ENCODE data around the gene LPO. TPM values are rescaled to one million over a fixed set of nuclear protein-coding genes. Genes with fewer than 3 reads are reported as not detected.

The LPO gene
- total RNA-seq, 1 donor from 2014 or later = not detected

DNA sequence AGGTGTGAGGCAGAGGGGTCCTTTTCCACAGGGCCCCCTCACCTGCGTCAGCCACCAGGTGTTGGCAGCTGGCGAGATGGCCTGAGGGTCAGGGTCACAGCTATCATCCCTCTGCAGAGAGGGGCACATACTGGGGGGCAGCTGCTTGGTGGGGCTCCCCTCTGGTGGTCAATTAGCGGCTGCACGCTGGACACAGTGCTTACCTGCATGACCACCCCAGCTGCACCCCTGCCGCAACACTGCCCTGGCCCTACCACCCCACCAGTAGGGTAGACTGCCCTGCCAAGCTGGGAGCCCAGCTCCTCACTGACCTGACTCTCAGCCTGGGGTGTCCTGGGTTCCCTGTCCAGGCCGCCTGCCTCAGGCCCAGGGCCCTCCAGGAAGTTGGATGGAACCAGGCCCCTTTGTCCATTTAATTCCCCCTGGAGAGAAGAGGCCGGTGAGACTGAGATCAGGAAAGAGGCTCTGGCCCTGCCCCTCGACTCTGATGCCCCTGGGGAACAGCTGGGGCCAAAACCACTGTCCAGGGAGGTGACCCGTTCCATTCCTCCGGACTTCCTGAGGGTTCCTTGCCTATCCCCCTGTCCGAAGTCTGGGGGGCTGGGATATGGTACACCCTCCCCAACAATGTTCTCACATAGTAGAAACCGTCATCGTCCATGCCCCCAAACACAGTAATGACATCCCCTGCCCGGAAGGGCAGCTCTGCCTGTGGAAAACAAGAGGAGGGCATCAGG, 66.5 kb downstream of the LPO start:
- Mint-ChIP-seq H3K36me3 (ENCODE audit: unreplicated experiment) (peaks cover 4% of the 10 kb centered on the region), H3K27ac (ENCODE audit: unreplicated experiment) (no peak overlapping the region), H3K27me3 (ENCODE audit: unreplicated experiment) (no peaks in the 10 kb centered on the region), H3K9me3 (ENCODE audit: unreplicated experiment) (no peaks in the 10 kb centered on the region), H3K4me3 (ENCODE audit: unreplicated experiment) (no peak overlapping the region), H3K4me1 (ENCODE audit: low read depth, unreplicated experiment) (peaks cover 7% of the 10 kb centered on the region)
- TF ChIP-seq, protein P1, sequence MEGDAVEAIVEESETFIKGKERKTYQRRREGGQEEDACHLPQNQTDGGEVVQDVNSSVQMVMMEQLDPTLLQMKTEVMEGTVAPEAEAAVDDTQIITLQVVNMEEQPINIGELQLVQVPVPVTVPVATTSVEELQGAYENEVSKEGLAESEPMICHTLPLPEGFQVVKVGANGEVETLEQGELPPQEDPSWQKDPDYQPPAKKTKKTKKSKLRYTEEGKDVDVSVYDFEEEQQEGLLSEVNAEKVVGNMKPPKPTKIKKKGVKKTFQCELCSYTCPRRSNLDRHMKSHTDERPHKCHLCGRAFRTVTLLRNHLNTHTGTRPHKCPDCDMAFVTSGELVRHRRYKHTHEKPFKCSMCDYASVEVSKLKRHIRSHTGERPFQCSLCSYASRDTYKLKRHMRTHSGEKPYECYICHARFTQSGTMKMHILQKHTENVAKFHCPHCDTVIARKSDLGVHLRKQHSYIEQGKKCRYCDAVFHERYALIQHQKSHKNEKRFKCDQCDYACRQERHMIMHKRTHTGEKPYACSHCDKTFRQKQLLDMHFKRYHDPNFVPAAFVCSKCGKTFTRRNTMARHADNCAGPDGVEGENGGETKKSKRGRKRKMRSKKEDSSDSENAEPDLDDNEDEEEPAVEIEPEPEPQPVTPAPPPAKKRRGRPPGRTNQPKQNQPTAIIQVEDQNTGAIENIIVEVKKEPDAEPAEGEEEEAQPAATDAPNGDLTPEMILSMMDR (IDR thresholded peaks at IDR 0.05; ENCODE audit: partially characterized antibody, unreplicated experiment) = no peak
- no peak for DNase-seq

DNA sequence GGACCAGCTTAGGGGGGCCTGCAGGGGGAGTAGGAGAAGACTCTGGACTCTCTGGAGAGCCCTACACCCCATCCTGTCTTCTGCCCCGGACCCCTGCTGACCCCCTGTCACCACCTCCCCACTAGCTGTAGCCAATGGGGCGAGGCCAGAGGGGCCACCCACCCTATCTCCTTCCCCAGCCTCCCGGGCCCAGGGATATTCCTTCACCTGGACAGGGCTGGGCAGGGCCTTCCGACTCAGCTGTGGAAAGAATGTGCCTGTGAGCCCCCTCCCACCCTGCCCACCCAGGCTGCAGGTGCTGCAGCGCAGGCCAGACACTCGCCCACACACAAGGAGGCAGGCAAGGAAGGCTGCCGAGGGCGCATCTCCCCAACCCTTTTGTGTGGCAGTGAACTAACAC, 67.2 kb downstream of the LPO start:
- DNase-seq = no peak
- Mint-ChIP-seq H3K27ac (ENCODE audit: unreplicated experiment) (no peak overlapping the region), H3K36me3 (ENCODE audit: unreplicated experiment) (peaks cover 4% of the 10 kb centered on the region), H3K4me1 (ENCODE audit: low read depth, unreplicated experiment) (peaks cover 7% of the 10 kb centered on the region), H3K4me3 (ENCODE audit: unreplicated experiment) (no peak overlapping the region), H3K27me3 (ENCODE audit: unreplicated experiment) (no peaks in the 10 kb centered on the region), H3K9me3 (ENCODE audit: unreplicated experiment) (no peaks in the 10 kb centered on the region)
- TF ChIP-seq, protein P1 (IDR thresholded peaks at IDR 0.05; ENCODE audit: partially characterized antibody, unreplicated experiment) = no peak

DNA sequence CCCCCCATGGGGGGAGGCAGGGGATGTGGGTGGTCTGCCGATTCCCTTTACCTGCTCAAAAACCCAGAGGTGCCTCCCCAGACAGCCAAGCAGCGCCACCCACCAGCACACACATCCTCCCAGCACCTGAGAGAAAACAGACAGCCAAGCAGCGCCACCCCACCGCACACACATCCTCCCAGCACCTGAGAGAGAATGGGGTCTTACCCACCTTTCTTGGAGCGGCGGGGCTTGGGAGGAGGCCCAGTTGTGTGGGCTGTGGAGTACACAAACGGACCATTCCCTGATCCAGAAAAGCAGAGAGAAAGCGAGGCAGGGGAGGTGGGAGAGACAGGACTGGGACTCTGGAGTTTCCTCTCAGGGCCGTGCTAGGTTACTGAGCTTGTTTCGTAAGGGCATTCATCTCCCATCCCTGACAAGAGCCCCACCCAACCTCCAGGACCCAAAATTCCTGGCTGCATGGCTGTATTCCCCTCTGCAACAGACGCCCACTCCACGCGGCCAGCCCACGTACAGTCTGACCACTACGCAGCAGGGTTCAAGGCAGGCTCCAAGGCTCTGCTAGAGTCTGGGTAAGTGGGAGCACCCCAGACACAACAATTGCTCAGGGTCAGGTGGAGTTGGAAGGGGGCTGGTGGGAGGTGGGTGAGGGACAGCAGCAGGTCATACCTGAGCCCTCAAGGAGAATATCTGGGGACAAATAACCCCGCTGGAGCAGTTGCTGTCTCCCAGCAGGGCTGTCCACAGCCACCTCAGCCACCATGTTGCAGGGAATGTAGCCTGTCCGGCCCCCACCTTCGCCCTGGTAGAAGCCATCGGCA, 68.0 kb downstream of the LPO start:
- peak; percentile 11 for DNase-seq
- H3K4me1 Mint-ChIP-seq (ENCODE audit: low read depth, unreplicated experiment) = peaks cover 7% of the 10 kb centered on the region
- no peak overlapping the region for H3K27ac Mint-ChIP-seq (ENCODE audit: unreplicated experiment)
- H3K27me3 Mint-ChIP-seq (ENCODE audit: unreplicated experiment) = no peaks in the 10 kb centered on the region
- TF ChIP-seq, protein P1 (IDR thresholded peaks at IDR 0.05; ENCODE audit: partially characterized antibody, unreplicated experiment) = no peak
- no peak overlapping the region for H3K4me3 Mint-ChIP-seq (ENCODE audit: unreplicated experiment)
- peaks cover 4% of the 10 kb centered on the region for H3K36me3 Mint-ChIP-seq (ENCODE audit: unreplicated experiment)
- no peaks in the 10 kb centered on the region for H3K9me3 Mint-ChIP-seq (ENCODE audit: unreplicated experiment)

DNA sequence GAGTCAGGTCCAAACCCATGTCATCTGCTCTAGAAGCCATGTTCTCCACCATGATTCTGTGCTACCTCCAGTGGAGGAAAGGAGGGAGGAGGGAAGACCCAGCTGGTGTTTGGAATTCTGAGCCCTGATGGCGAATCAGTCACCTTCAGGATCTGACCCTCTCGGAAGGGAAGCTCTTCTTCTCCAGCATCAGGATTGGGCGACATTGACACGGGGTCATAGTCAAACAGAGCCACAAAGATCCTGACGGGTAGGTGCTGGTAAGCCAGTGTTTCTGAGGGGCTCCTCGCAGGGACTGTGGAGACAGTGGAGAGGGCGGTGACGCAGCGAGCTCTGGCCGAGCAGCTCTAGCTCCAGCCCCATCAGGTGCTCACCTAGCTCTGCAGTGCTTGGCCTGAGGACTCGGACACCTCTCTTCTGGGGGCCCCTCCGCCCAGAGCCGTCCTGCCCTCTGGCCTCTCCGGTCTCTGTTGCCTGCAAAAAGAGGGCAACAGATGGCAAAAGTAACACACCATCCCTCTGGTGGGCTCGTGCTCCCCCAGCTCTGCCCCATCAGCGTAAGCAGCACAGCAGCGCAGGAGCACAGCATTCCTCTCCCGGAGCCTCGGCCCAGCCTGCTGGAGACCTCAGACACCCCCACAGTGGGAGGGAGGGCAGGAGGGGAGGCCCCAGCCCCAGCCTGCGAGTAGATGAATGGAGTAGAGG, 69.2 kb downstream of the LPO start:
- peak; percentile 17 for DNase-seq

More for the DNA sequence above, 69.2 kb downstream of the LPO start:
- no peak overlapping the region for H3K27ac Mint-ChIP-seq (ENCODE audit: unreplicated experiment)
- H3K27me3 Mint-ChIP-seq (ENCODE audit: unreplicated experiment) = peaks cover 3% of the 10 kb centered on the region
- H3K9me3 Mint-ChIP-seq (ENCODE audit: unreplicated experiment) = no peaks in the 10 kb centered on the region
- TF ChIP-seq, protein P1 (IDR thresholded peaks at IDR 0.05; ENCODE audit: partially characterized antibody, unreplicated experiment) = no peak
- H3K4me3 Mint-ChIP-seq (ENCODE audit: unreplicated experiment) = no peak overlapping the region
- H3K36me3 Mint-ChIP-seq (ENCODE audit: unreplicated experiment) = peaks cover 4% of the 10 kb centered on the region
- peaks cover 7% of the 10 kb centered on the region for H3K4me1 Mint-ChIP-seq (ENCODE audit: low read depth, unreplicated experiment)
